ENCODE results near the gene RWDD1.
"Not testable (repeated sequence)": the region's sequence is repeated elsewhere in the genome, so short reads cannot be mapped to it uniquely, and the experiment has no call there.

RWDD1 gene

DNA sequence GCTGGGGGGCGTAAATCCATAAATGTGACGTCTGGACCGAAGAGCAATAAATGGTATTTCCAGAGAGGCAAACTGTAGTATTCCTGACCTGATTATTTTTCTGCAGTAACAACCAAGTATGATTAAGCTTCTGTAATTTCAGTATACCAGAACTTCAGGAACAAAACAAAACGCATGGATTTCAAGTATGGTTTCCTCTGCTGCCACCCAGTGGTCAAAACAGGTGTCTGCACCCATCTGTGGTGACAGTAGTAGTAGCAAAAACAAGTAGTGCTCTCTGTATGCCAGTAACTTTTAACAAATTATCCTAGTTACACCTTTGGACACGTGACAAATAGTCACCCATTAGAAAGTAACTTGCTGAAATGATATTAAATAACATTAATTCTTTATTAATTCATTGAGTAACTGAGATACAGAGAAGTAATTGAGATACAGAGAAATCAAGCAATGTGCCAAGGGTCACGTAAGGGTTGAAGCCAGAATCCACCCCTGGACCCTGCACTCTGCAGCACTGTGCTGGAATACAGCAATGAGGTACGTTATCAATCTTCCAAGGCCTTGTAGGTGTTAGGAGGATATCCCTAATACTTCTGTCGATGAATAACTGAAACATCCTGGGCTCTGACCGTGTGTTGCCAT is 9.8 kb upstream of the RWDD1 start:
- peak; percentile 49 for DNase-seq

DNA sequence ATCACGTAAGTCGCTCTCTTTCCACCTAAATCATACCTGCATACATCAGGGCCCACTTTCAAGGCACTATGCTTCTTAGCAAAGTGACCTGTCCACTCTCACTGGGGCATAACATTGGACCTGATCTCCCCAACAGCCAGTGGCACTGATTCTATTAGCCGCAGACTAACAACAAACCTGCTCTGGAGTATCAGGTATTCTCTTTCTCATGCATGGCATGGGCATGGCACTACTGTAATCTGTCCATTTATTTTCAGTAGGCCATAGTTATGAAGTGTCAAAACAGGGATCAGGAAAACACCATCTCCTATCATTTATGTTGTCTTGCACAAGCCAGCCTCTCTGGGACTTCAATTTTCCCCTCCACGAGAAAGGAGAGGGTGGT is 9.3 kb upstream of the RWDD1 start:
- no peak for DNase-seq

DNA sequence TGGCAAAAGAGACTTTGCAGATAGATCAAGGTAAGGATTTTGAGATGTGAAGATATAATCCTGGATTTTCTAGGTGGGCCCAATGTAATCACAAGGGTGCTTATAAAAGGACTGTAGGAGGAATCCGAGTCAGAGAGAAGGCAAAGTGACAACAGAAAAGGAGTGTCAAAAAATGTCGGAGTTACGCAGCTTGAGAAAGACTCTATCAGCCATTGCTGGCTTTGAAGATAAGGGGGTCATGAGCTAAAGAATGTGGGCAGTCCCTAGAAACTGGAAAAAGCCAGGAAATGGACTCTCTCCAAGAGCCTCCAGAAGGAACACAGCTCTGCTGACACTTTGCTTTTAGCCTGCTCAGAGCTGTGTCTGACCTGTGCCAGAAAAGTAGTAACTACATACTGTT is 8.7 kb upstream of the RWDD1 start:
- no peak for DNase-seq

DNA sequence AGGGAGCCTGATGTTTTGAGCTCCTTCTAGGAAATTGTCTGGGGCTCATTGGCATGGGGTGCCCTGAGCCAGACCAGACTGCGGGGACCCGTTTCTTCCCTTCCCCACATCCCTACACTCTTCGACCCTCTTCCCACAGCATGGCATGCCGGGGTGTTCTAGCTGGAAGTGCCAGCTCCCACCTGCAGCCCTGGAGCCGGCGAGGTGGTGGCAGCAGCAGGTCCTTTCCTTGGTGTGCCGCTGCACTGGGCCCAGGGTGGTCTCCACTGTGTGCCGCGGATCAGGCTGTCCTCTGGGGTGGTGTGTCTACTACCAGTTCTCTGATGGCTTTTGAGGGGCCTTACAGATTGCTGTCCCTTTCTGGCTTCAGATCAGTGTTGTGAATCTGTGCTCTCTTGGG is 7.5 kb upstream of the RWDD1 start:
- DNase-seq: no peak

DNA sequence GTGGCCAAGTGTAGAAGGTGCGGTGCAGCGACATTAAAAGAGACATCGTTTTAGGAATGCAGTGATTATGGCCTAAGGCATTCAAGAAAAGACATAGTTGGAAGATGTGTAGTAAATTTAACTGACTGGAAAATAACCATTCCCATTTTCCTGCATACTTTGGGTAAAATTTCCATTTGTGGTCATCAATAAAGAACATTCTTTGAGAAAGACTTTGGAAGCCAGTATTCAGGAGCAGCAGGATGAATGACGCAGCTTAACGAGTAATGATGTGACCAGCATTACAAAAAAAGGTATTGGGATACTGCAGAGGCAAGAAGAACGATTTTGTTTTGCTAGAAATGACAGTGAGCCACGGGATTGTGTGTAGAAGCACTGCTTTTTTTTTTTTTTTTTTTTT is 7.0 kb upstream of the RWDD1 start:
- no peak for DNase-seq

DNA sequence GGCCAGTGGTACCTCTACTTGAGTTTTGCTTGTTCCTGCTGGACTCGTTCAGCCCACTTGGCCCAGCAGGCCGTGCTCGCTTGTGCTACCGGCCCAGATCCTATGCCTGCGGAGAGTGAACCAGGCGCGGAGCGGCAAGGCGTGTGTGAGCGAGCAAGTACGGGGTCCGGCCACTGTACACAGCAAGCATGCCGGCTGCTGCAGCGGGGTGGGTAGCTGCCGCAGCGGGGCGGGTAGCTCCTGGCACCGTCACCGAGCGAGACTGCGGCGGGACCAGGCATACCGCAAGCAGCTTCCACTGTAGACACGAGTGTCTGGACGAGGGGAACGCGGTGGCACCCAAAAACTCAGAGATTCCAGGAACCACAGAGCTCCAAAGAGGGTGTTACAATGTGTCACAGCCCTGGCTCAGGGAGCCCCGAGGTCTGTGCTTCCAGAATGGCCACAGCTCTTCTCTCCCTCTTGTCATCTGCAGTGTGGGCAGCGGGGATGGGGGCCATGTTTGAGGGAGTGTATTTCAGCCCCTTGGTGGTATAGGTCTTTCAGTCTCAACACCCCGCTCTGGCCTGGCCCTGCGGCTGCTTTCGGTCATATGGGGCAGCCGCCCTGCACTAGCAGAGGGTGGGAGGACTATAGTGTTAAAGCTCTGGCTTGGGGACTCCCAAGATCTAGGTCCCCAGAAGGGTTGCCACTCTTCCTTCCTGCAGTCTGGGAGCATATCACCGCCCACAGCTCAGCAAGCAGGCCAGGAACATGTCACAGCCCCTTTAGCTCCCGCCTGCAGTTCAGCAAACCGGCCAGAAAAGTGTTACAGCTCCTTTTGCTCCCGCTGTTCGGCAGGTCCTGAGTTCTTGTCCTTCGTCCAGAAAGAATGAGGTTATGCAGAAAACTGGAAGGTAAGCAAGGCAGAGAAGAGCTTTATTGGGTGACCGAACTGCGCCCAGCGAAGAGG is 6.1 kb upstream of the RWDD1 start:
- peak; percentile 24 for DNase-seq

DNA sequence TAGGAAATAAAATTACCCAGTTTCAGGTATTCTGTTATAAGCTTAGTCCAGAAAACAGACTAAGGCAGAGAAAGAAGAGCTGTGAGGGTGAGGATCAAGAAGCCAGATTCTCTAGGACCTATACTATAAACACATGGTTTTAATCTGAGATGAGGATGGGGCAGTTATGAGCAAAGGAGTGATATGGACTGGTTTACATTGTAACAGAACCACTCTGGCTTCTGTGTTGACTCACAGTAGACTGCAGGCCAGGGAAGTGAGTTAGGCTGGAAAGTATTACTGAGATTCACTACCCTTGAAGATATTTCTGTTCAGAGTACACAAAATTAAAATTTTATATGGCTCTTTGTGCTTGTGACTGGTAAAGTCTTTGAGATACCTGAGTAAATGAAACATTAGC is 3.2 kb upstream of the RWDD1 start:
- DNase-seq: no peak

DNA sequence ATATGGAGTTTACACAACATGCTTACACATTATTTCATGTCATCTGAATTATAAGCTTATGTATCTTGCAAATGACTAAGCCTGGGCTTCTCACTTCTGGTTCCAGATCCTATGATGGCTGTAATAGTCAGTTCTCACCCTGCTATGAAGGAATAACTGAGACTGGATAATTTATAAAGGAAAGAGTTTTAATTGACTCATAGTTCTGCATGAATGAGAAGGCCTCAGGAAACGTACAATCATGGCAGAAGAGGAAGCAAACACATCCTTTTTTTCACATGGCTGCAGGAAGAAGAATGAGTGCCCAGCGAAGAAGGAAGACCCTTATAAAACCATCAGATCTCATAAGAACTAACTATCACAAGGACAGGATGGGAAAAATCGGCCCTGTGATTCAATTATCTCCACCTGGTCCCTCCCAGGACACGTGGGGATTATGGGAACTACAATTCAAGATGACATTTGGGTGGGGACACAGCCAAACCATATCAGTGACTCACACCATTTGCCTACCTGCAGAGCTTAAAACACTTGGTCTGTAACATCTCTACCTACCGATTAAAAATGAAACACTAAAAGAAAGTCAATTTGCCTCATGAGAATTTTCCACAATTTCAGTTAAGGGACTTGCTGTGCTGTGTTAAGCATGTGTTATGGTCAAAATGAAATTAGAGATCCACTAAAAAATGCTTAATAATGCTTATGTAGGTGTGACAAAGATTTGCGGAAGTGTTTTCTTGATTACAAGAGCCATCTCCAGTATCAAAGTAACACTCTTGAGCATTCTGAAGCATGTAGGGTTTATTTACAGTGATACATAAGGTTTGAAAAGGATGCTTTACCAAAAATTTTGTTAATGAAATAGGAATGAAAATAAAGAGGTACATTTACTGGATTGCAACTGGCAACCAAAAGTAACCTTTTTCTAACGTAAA is 2.2 kb upstream of the RWDD1 start:
- no peak for DNase-seq

DNA sequence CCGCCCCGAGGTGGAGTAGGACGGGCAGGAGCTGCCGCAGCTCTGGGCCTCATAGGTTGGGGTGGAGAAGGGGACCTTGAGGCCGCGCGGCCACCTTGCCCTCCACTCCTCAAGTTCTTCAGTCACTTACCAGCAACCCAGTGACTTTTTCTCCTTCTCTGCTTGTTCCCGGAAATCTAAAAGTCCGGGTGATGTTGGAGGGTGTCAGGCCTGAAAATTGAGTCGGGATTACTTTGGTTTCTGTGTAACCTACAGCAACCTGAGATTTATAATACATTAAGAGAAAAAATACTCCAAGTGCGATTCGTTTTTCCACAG is 338 bp downstream of the RWDD1 start:
- no peak for DNase-seq

DNA sequence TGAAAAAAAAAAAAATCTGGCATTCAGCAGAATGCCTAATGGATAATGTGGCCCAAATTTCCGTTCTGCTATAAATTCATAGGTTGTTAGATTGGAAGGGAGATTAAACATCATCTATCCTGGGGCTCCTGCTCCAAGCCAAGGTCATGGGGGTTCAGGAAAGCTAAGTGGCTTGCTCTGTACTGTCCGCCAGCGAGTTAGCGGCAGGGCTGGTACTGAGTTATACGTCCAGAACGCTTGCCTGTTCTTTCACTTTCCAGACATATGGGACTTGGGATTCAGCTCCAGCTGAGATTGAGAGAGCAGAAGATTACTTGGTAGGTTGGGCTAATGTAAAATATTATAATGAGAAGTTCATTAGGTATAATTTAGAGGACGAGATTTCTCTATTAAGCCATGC is 858 bp downstream of the RWDD1 start:
- peak; percentile 9 for DNase-seq

DNA sequence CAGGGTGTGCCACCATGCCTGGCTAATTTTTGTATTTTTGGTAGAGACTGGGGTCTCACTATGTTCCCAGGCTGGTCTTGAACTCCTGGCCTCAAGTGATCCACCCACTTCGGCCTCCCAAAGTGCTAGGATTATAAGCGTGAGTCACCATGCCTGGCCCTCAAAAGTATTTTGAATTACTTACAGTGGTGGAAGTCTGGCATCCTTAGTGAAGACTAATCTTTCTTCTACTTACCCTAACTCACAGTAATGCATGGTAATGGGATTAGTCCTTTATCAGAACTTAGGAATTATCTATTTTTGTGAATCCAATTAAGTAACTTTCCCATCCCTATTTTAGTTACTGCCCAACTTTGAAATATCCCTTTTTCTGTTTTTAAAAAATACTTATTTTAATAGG is 3.9 kb downstream of the RWDD1 start:
- DNase-seq: no peak

DNA sequence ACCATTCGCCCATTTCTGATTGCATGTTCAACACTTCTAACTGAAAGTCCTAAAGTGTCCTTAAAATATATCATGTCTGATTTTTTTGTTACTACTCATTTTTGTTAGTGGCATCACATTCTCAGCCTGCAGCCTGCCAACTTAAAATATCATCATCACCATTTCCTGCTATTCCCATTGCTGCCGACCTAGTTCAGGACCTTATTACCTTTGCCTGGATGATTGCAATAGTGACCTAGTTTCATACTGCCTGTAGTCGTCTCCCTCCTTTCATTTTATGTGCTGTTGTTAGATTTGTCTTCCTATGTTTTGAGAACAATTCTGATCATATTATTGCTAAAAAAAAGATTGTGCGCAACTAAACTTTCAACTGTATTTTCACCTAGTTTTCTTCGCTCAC is 6.2 kb downstream of the RWDD1 start:
- DNase-seq: no peak

DNA sequence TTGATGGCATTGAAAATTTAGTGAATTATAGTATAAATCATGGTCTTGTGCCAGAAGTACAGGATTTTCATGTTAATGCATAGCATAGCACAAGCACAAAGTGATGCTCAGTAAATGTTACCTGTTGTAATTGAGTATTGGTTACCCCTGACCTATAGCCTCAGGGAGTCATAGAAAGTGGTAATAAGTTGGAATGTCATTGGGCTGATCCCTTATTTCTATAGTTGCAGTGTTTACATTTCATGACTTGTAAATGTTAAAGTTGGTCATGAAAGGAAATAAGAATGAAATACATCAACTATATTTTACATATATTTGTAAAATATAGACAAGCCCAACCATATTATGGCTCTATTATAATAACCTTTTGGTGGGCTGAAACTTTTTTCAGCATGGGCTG is 7.0 kb downstream of the RWDD1 start:
- no peak for DNase-seq

DNA sequence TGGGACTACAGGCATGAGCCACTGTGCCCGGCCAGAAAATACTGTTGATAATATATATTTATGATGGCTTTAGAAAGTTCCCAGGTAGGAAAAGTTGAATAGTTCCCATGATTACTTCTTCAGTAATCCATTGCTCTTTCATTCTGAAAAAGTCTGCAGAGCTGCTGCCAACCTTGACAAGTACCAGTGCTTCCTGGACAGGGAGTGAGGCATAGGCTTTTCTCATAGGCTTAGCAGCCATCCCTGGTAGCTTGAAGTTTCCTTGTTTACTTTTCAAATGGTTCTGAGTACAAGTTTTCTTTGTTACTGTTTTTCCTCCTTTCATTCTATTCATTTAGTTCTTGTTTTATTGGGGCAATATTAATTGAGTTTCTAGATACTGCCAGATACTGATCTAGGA is 7.8 kb downstream of the RWDD1 start:
- DNase-seq: no peak

DNA sequence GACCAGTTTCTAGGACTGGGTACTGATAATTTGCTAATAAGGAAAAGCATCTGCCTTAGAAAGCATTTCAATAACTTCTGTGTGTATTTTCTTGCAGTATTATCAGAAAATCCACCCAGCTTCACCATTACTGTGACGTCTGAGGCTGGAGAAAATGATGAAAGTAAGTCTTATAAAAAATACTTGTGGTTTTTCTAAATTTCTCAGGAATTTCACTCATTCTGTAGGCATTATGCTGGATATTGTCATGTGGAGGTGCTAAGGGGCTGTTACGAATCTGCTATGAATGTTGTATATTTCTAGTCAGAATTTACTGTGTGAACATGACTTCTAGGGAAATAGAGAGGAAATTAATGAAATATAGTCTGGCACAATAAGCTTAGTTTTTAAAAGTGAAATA is 8.9 kb downstream of the RWDD1 start:
- no peak for DNase-seq

DNA sequence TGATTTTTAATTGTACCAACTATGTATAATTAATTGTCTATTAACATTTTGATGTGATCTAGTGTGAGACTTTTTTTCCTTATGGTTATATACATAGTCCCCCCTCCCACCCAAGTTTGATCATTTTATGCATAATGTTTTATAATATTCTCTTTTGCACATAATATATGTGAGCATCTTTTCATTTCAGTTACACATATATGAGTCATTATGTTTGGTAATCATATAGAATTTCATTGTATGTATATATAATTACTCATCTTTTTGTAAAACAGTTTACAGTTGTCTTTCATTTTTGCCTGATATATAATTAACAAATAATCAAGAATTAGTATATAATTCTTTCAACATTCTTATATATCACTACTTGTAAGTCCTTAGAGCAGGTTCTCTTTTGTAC is 15.0 kb downstream of the RWDD1 start:
- no peak for DNase-seq

DNA sequence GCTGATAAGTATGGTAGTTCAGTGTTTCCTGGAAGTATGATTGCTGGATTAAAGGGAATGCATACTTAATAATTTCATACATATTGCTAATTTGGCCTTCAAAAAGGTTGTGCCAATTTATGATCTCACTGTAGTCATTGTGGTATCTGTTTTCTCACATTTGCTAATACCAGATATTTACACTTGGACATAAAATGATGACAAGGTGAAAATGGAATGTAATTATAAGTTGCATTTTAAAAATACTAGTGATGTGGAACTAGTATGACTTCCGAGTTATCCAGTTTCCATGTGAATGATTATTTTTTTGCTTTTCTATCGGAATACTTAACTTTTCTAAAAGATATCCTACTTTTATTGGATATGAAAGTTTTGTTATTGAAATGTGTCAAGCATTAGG is 15.4 kb downstream of the RWDD1 start:
- DNase-seq: no peak

DNA sequence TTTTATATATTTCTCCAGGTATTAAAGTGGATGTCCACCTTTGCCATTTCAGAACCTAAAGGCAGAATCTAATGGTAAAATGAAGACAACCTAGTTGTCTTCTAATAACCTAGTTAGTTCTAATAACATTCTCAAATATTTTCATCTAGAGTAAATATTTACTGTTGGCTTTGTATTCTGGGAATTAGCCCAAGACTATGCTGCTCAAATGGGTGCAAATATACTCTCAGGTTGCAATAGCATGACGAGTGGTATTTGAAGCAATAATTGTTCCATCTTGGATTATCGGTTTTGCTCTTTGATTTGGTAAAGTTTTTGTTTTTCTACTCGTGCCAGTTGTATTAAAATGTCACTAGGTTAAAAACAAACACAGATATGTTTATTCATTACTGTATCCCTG is 23.9 kb downstream of the RWDD1 start:
- DNase-seq: no peak

DNA sequence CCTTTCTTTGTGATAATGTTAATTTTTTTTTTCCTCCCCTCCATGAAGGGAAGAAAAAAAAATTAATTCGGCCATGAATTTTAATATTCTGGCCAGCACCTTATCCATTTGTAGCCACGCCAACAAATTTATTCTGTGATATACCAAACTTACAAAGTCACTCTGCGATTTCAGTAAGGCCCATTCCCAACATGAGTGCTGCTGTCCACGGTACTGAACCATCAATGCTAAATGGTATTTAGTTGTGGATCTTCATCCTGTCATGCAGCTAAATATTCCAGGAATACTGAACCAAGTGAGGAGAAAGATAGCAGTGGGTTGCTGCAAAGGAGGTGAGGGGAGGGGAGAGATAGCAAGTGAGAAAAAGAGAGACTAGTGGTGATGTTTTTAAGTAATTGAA is 25.5 kb downstream of the RWDD1 start:
- DNase-seq: no peak

DNA sequence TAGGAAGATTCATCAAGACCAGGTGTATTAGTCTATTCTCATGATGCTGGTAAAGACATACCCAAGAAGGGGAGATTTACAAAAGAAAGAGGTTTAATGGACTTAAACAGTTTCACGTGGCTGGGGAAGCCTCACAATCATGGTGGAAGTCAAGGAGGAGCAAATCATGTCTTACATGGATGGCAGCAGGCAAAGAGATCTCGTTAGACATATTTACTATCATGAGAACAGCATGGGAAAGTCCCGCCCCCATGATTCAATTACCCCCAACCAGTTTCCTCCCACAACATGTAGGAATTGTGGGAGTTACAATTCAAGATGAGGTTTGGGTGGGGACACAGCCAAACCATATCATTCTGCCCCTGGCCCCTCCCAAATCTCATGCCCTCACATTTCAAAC is 32.6 kb downstream of the RWDD1 start:
- DNase-seq: not testable (repeated sequence)

DNA sequence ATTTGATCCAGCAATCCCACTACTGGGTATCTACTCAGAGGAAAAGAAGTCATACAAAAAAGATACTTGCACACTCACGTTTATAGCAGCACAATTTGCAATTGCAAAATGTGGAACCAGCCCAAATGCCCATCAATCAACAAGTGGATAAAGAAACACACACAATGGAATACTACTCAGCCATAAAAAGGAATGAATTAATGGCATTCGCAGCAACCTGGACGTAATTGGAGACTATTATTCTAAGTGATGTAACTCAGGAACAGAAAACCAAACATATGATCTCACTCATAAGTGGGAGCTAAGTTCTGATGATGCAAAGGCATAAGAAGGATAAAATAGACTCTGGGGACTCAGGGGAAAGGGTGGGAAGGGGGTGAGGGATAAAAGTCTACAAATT is 33.6 kb downstream of the RWDD1 start:
- not testable (repeated sequence) for DNase-seq

DNA sequence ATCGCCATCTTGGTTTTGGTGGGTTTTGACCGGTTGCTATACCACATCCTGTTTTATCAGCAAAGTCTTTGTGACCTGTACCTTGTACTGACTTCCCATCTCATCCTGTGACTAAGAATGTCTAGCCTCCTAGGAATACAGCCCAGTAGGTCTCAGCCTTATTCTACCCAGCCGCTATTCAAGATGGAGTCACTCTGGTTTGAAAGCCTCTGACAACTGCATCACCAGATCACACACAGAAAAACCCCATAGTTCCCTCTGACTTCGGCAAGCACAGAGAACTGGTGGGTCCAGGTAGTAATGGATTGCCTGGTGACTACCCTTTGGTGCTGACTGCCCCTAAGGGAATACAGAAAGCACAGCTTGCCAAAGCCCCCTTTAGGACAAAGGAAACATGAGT is 34.6 kb downstream of the RWDD1 start:
- DNase-seq: no peak

DNA sequence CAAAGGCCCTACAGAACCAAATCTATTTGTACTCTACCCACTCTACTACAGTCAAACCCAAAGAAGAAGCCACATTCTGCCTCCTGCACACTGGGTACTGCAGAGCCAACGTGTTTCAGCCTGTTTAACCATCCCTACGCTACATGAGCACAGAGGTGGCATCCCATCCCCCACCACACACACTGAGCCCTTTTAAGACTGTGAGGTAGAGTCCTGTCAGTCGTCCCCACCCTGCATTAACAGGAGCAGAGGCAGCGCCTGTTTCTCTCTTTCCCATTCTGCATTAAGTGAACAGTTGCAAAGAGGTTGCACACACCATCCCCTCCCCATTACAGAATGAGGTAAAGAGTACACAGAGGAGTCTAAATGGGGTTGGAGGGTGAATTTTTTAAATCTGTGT is 39.8 kb downstream of the RWDD1 start:
- no peak for DNase-seq

Measured in NCI-H2227 treated with DMSO at 0.1 percent for 48 hours (cell line).